ENCODE results near the gene ARFGEF3.

The ARFGEF3 gene

GRCh38 chr6:138372711-138373463 lies 211.1 kb downstream of the ARFGEF3 start:
- DNase-seq: no peak

- DNase-seq: no peak
Observed at GRCh38 chr6:138374230-138374629, 212.5 kb downstream of the ARFGEF3 start.

GRCh38 chr6:138374815-138375214 lies 213.1 kb downstream of the ARFGEF3 start:
- DNase-seq: no peak

GRCh38 chr6:138377042-138377441 lies 215.3 kb downstream of the ARFGEF3 start:
- no peak for DNase-seq

- no peak for DNase-seq
Observed at GRCh38 chr6:138377844-138378243, 216.1 kb downstream of the ARFGEF3 start, which contains the start of gene SMIM28. Gene SMIM28 (plus strand): TSS chr6:138377905. CDS start chr6:138378073, 168 bp downstream.

- no peak for DNase-seq
Observed at GRCh38 chr6:138378463-138378862, 216.7 kb downstream of the ARFGEF3 start.

GRCh38 chr6:138382498-138383265 lies 220.9 kb downstream of the ARFGEF3 start:
- no peak for DNase-seq

GRCh38 chr6:138383776-138384175 lies 222.0 kb downstream of the ARFGEF3 start:
- no peak for DNase-seq

- DNase-seq: no peak
Observed at GRCh38 chr6:138386897-138387296, 225.2 kb downstream of the ARFGEF3 start.

GRCh38 chr6:138387577-138388368 lies 226.0 kb downstream of the ARFGEF3 start:
- DNase-seq: no peak

GRCh38 chr6:138389551-138389950 lies 227.8 kb downstream of the ARFGEF3 start:
- no peak for DNase-seq
